ENCODE measurements around the gene HSPH1.

The HSPH1 gene

DNA sequence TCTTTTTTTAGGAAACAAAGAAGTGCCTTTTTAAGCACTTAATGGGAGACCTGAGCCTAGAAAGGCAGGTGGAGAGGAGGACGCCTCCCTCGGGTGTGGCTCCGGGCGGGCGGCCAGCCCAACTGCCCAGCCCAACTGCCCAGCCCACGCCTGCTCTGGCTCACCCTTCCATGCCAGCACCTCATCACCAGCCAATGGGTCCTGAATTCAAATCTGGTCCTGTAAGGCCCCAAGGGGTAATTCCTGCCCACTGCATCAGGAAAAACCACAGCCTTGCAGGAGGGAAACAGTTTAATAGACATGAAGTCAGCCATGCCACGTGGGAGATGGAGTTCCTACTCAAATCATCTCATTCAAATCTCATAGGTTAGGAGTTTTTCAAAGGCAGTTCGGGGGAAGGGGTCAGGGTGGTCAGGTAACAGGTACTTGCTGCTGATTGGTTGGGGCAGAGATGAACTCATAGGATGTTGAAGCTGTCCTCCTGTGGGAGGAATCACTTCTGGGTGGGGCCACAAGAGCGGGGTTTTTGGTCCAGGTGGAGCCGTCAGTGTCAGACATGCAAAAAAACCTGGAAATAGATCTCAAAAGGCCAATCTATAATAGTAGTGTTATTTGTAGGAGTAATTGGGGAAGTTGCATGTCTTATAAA, 64.9 kb downstream of the HSPH1 start:
- DNase-seq (ENCODE audit: low read depth): no peak

DNA sequence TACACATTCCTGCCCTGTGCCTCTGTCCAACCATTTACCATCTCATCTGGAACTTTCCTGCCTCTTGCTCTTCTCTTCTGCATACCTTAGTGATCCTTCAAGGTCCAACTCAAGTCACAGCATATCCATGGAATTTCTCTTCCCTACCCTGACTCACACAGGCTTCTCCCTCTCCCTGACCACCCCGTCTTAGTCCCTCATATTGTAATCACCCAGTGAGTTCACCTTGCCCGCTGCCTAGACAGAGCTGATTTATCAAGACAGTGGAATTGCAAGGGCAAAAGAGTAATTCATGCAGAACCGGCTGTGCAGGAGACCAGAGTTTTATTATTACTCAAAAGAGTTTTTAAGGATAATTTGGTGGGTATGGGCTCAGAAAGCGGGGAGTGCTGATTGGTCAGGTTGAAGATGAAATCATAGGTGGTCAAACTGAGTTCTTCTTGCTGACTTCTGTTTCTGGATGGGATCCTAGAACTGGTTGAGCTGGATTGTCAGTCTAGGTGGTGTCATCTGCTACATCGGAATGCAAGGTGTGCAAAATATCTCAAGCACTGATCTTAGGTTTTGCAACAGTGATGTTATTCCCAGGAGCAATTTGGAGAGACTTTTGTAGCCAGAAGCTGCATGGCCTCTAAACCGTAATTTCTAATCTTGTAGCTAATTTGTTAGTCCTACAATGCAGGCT, 67.2 kb downstream of the HSPH1 start:
- DNase-seq (ENCODE audit: low read depth): no peak

DNA sequence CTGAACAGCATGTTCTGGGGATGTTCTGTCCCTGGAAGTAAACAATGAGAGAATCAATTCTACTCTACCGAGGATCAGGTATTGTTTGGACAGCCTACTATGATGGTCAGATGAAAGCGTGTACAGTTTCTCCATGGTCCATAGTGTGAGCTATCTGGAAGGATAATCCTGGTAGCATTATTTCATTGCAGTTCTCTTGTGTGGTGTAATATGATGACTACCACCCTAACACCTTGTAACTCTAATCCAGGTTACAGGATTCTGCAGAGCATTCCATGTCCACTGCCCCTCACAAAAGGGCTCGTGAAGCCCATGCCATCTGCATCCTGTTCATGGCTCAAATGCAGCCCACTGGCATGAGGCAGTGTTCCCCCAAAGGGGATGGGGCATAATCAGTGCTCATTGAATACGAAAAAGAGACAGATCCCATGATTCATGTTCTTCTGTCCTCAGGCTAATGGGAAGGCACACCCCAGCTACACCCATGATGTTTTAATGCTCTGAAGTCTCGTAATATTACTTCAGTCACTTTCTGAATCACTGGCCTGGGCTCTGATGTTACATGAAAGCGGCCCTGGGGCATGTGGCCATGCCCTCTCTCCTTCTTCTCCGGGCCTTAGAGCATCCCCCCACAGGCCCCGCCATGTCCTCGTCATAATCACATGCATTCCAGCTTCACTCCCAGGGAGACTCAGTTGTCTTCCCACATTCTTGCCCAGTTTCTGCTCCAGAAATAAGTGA, 68.4 kb downstream of the HSPH1 start:
- DNase-seq (ENCODE audit: low read depth): no peak

DNA sequence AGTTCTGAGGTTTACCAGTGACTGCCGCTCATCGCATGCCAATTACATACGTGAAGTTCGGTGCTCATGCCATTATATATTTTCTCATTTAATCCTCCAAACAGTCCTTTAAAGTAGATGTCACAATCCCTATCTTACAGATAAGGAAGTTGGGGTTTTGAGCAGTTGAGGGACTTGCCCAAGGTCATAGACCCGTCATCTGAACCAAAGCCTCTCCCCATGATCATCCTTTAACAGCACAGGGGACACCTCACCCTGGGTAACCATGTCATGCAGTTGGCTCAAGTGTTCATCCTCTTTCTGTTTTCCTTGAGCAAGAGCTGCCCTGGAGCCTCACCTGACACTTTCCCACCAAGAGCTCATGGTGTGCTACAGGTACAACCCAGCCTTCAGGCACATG, 69.1 kb downstream of the HSPH1 start:
- no peak for DNase-seq (ENCODE audit: low read depth)

DNA sequence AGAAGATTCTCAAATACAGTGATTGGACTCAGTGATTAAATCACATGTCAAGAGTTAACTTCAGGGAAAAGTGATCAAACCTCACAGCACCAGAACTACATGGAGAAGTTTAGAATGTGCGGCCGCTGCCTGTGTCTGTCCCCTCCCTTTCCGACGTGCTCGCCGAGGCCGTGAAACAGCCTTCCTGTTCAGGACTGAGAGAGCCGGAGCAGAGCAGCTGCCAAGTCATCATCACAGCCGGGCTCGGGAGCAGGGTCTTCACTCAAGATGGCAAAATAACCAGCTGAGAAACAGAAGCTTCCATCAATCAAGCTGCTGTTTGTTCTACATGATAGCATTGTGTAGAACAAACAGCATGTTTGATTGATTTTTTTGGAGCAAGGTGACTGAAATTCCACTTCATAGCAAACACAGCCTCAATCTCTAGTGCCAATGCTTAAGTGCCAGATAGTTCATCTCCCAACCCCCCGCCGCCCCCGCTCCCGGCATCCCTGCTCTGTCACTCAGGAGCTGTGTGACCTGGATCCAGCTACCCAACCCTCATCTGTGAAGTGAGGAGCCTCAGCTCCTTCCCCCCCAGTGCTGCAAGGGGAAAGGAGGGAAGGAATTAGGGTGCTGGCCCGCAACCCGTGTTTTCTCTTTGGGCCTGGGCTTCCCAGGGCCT, 70.6 kb downstream of the HSPH1 start:
- DNase-seq (ENCODE audit: low read depth): no peak

DNA sequence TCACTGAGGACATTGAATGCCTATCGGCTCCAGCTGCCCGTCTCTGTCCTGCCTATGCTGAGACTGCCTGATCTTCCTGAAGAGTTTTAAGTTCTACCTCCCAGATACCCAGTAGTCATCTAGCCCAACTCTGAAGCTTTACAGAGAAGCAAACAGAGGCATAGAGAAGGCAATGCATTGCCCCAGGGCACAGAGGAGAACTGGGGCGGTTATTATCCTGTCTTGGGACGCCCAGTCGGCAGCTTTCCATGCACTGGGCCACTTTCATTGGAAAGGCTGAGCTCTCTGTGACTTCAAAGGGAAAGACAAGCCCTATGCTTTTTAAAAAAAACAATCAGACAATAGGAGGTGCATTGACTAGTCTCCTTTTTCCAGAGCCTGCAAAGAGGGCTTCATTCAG, 71.6 kb downstream of the HSPH1 start:
- DNase-seq (ENCODE audit: low read depth): no peak

DNA sequence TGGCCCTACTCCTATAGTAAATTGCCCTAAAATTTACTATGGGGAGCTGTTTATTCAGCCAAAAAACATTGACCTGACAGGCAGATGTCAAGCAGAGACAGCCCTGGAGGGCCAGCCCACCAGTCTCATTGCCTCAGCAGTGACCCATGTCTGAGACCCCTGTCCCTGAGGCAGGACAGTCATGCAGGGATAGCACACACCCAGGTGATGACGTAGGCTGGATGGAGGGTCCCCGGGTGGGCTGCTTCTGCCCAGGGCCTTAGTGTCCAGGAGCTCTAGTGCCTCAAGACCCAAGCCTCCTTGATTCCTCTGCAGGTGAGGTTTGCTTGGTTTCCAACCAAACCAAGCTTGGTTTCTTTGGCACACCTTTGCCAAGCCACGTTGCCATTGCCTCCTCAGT, 72.1 kb downstream of the HSPH1 start:
- no peak for DNase-seq (ENCODE audit: low read depth)

DNA sequence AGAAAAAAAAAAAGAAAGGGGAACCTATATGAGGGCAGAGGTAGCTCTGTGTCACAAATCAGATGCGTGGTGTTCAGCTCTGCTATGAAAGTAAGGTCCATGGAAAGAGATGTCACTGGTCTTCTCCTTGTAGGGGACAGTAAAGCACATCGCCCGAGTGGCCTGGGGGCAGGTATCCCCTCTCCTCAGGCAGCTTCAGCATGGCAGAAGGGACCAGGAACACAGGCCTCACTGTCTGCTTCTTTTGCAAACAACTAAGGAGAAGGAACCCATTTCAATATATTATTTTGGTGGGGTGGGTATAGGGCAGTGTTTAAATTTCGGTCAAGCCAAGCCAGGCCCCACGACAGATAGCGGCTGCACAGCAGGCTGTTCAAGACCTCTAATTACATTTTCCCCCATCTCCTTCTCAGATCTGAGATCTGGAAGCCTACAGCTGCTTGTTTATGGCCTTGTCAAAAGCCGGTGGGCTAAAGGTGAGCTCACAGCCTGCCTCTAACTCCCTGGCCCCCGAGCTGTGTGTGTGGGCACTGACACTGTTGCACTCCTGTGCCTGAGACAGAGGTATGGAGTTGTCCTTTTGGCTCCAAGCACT, 72.8 kb downstream of the HSPH1 start:
- no peak for DNase-seq (ENCODE audit: low read depth)

Measured in stimulated activated CD8-positive, alpha-beta memory T cell treated with anti-CD3 and anti-CD28 coated beads, Interleukin-15, amount 100 ng/mL, for 24 hours (primary cell).